ENCODE data around the gene COX19. TPM values are rescaled to one million over a fixed set of nuclear protein-coding genes. Genes with fewer than 3 reads are reported as not detected.

Gene COX19
- total and polyA plus RNA-seq, 2 donors (not counting 1 experiment from before 2014, with no cell fraction given), result 14.7 to 38.3 TPM

DNA sequence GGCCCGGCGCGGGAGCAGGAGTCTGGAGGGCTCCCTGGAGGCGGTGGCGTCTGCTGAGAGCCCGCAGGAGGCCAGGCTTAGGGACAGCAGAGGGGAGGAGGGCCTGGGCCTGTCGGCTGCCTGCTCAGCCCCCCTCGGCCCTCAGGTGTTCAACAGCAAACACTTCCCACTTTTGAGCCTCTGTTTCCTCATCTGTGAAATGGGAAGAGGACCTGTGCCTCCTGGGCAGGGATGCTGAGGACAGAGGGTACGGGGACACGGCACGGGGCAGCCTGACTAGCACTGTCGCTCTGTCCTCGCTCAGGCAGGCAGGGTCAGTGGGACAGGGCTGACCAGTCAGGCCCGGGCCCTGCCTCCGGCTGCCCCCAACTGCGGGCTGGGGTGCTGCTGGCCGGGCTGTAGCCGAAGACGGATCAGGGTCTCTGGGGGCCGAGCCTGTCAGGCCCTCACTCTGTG, 8.3 kb upstream of the COX19 start:
- H3K4me3 Mint-ChIP-seq, result no peak overlapping the region
- ChIA-PET CTCF (interaction anchor here (1.1 kb wide), 1 partner anchor 9 kb away, joined by 4 read pairs; no protein-coding TSS in a partner anchor), POLR2A (no interaction called here)
- H3K4me1 Mint-ChIP-seq, result peaks cover 2% of the 10 kb centered on the region
- Histone ChIP-seq H3K79me2 (ENCODE audit: control insufficient read depth, insufficient read depth, low read length) (no peaks in the 10 kb centered on the region), H3K4me3 (ENCODE audit: control extremely low read depth in 1 of 5, extremely low read depth in 1 of 5, insufficient read depth in 1 of 5, low read depth in 2 of 5, low read length in 4 of 5) (no peak overlapping the region), H3K4me2 (replicated peaks; ENCODE audit: low read depth, low read length, poor library complexity, severe bottlenecking) (no peak overlapping the region), H4K20me1 (ENCODE audit: control insufficient read depth, insufficient read depth, low read length, poor library complexity, severe bottlenecking) (no peaks in the 10 kb centered on the region), H3K27me3 (replicated peaks in 1 of 4; ENCODE audit: control extremely low read depth in 1 of 4, control insufficient read depth in 3 of 4, insufficient read depth in 4 of 4, low read length in 3 of 4) (peaks cover 0 to 28% (median 7%) of the 10 kb centered on the region in 4 experiments), H3K36me3 (replicated peaks in 1 of 2; ENCODE audit: control extremely low read depth in 1 of 2, control insufficient read depth in 1 of 2, extremely low read depth in 1 of 2, insufficient read depth in 2 of 2, low read length in 1 of 2) (no peaks in the 10 kb centered on the region), H3K9ac (ENCODE audit: low read length) (no peak overlapping the region), H3K27ac (ENCODE audit: low read length in 2 of 2) (no peak overlapping the region), H3K9me3 (ENCODE audit: control extremely low read depth in 1 of 3, control insufficient read depth in 2 of 3, insufficient read depth in 1 of 3, low read length in 2 of 3) (peaks cover 0 to 3% (median 0%) of the 10 kb centered on the region in 3 donors), H3K4me1 (ENCODE audit: control insufficient read depth in 2 of 2, insufficient read depth in 2 of 2, low read length in 2 of 2) (no peaks in the 10 kb centered on the region), H2AFZ (ENCODE audit: insufficient read depth, low read depth, low read length, poor library complexity, severe bottlenecking) (no peak overlapping the region)
- intact Hi-C loops (cut with micrococcal nuclease), result no loop called here
- WGBS (ENCODE audit: insufficient coverage), result 92% methylated on average over 18 of the region's 20 CpGs
- DNase-seq (no peak), ATAC-seq (ENCODE audit: low read depth) (no peak)
- H3K27ac Mint-ChIP-seq, result no peak overlapping the region
- H3K27me3 Mint-ChIP-seq, result peaks cover 8% of the 10 kb centered on the region
- H3K9me3 Mint-ChIP-seq (ENCODE audit: insufficient read depth), result no peaks in the 10 kb centered on the region
- TF ChIP-seq EZH2 (IDR thresholded peaks at IDR 0.05; ENCODE audit: borderline replicate concordance, insufficient read depth, low read depth, low read length, poor library complexity, severe bottlenecking), result no peak
- TF ChIP-seq, protein P1, sequence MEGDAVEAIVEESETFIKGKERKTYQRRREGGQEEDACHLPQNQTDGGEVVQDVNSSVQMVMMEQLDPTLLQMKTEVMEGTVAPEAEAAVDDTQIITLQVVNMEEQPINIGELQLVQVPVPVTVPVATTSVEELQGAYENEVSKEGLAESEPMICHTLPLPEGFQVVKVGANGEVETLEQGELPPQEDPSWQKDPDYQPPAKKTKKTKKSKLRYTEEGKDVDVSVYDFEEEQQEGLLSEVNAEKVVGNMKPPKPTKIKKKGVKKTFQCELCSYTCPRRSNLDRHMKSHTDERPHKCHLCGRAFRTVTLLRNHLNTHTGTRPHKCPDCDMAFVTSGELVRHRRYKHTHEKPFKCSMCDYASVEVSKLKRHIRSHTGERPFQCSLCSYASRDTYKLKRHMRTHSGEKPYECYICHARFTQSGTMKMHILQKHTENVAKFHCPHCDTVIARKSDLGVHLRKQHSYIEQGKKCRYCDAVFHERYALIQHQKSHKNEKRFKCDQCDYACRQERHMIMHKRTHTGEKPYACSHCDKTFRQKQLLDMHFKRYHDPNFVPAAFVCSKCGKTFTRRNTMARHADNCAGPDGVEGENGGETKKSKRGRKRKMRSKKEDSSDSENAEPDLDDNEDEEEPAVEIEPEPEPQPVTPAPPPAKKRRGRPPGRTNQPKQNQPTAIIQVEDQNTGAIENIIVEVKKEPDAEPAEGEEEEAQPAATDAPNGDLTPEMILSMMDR (IDR thresholded peaks at IDR 0.05), result no peak

GRCh38 chr7:983004-983615, 7.8 kb upstream of the COX19 start, which contains the start of gene CYP2W1:
TSS of gene CYP2W1 (plus strand) at chr7:983181. CDS start at chr7:983212, 31 bp downstream.
- ChIA-PET POLR2A (no interaction called here), CTCF (interaction anchor here (1.2 kb wide), 2 partner anchors 8 to 12 kb away, joined by 3 to 5 read pairs; no protein-coding TSS in a partner anchor)
- 90% methylated on average over 32 of the region's 34 CpGs for WGBS (ENCODE audit: insufficient coverage)
- no peaks in the 10 kb centered on the region for H4K20me1 ChIP-seq (ENCODE audit: control insufficient read depth, insufficient read depth, low read length, poor library complexity, severe bottlenecking)
- H2AFZ ChIP-seq (ENCODE audit: insufficient read depth, low read depth, low read length, poor library complexity, severe bottlenecking), result no peak within 1 kb of the TSS
- no peaks in the 10 kb centered on the region for H3K36me3 ChIP-seq (replicated peaks in 1 of 2; ENCODE audit: control extremely low read depth in 1 of 2, control insufficient read depth in 1 of 2, extremely low read depth in 1 of 2, insufficient read depth in 2 of 2, low read length in 1 of 2)
- ATAC-seq (ENCODE audit: low read depth) (no peak), DNase-seq (no peak)
- H3K4me2 ChIP-seq (replicated peaks; ENCODE audit: low read depth, low read length, poor library complexity, severe bottlenecking), result no peak within 1 kb of the TSS
- Mint-ChIP-seq H3K27ac (no peak within 1 kb of the TSS), H3K4me1 (peaks cover 2% of the 10 kb centered on the region), H3K4me3 (no peak within 1 kb of the TSS), H3K27me3 (peaks cover 8% of the 10 kb centered on the region), H3K9me3 (ENCODE audit: insufficient read depth) (no peaks in the 10 kb centered on the region)
- peaks cover 0 to 7% (median 0%) of the 10 kb centered on the region in 3 donors for H3K9me3 ChIP-seq (ENCODE audit: control extremely low read depth in 1 of 3, control insufficient read depth in 2 of 3, insufficient read depth in 1 of 3, low read length in 2 of 3)
- peaks cover 0 to 24% (median 7%) of the 10 kb centered on the region in 4 experiments for H3K27me3 ChIP-seq (replicated peaks in 1 of 4; ENCODE audit: control extremely low read depth in 1 of 4, control insufficient read depth in 3 of 4, insufficient read depth in 4 of 4, low read length in 3 of 4)
- H3K9ac ChIP-seq (ENCODE audit: low read length), result no peak within 1 kb of the TSS
- TF ChIP-seq, protein P1 (IDR thresholded peaks at IDR 0.05), result no peak
- no peak for TF ChIP-seq EZH2 (IDR thresholded peaks at IDR 0.05; ENCODE audit: borderline replicate concordance, insufficient read depth, low read depth, low read length, poor library complexity, severe bottlenecking)
- H3K4me1 ChIP-seq (ENCODE audit: control insufficient read depth in 2 of 2, insufficient read depth in 2 of 2, low read length in 2 of 2), result no peaks in the 10 kb centered on the region
- no peaks in the 10 kb centered on the region for H3K79me2 ChIP-seq (ENCODE audit: control insufficient read depth, insufficient read depth, low read length)
- intact Hi-C loops (cut with micrococcal nuclease), result no loop called here
- no peak within 1 kb of the TSS for H3K27ac ChIP-seq (ENCODE audit: low read length in 2 of 2)
- H3K4me3 ChIP-seq (ENCODE audit: control extremely low read depth in 1 of 5, extremely low read depth in 1 of 5, insufficient read depth in 1 of 5, low read depth in 2 of 5, low read length in 4 of 5), result no peak within 1 kb of the TSS

Measured in B cell (primary cell).